Epithelial cell of esophagus (primary cell): ENCODE data around the gene KCNA2.

Source experiments
- DNase-seq: peaks from one replicate; pipeline ENCODE4 v3.0.0; 2010; ENCODE audit warnings: low read depth
- H3K4me3 ChIP-seq: 2 replicates; pipeline ENCODE4 v1.5.1; 2011; ENCODE audit warnings: mild to moderate bottlenecking, low read length, control low read depth
- TF ChIP-seq, protein P1 (sequence below): IDR thresholded peaks from 2 replicates; pipeline ENCODE4 v1.5.1; 2011; ENCODE audit warnings: low read depth, mild to moderate bottlenecking, low read length, control low read depth, inconsistent platforms; ENCODE audit not compliant: insufficient read depth; ENCODE audit errors: missing control alignments

The KCNA2 gene

GRCh38 chr1:110554871-110555801 lies 51.0 kb downstream of the KCNA2 start:
- H3K4me3 ChIP-seq: no peak overlapping the region
- peak; percentile 14 for DNase-seq

GRCh38 chr1:110551278-110551809 lies 54.8 kb downstream of the KCNA2 start:
- DNase-seq: no peak
- TF ChIP-seq, protein P1, sequence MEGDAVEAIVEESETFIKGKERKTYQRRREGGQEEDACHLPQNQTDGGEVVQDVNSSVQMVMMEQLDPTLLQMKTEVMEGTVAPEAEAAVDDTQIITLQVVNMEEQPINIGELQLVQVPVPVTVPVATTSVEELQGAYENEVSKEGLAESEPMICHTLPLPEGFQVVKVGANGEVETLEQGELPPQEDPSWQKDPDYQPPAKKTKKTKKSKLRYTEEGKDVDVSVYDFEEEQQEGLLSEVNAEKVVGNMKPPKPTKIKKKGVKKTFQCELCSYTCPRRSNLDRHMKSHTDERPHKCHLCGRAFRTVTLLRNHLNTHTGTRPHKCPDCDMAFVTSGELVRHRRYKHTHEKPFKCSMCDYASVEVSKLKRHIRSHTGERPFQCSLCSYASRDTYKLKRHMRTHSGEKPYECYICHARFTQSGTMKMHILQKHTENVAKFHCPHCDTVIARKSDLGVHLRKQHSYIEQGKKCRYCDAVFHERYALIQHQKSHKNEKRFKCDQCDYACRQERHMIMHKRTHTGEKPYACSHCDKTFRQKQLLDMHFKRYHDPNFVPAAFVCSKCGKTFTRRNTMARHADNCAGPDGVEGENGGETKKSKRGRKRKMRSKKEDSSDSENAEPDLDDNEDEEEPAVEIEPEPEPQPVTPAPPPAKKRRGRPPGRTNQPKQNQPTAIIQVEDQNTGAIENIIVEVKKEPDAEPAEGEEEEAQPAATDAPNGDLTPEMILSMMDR: no peak
- H3K4me3 ChIP-seq: no peak overlapping the region

More at GRCh38 chr1:110554871-110555801, 51.0 kb downstream of the KCNA2 start:
- TF ChIP-seq, protein P1: peak; percentile 29

DNA sequence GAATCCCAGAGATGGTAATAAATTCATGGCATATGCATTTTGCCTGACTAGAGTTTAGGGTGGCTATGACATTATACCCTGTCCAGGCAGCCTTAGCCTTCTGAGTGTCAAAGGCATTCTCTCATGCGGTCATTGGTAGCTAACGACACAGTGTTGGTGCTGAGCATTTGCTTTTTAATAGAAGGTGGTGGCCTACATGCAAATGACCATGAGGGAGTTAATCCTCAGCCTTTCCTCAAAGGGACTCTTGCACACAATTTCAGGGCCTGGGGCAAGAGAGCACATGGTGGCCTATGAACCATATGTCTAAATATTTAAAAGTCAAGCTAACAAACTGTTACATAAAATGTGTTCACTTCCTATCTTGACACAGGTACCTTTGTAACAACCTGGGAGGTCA lies 56.3 kb downstream of the KCNA2 start:
- TF ChIP-seq, protein P1: no peak
- DNase-seq: no peak
- no peak overlapping the region for H3K4me3 ChIP-seq

DNA sequence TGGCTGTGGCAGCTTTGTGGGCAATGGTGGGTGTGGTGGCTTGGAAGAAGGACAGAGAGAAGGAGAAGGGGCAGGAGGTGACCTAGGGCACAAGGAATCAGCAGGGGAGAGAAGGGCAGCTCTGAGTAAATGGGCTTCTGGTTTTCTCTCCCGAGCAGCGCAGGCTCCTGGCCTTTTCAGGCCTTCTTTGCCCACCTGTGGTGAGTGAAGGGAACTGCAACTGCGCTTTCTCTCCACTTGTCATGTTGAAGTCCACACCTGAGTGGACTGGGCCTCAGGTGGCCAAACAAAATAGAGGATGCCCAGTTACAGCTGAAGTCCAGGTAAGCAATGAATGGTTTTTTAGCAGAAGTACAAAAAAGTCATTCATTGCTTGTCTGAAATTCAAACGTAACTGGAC lies 57.8 kb downstream of the KCNA2 start:
- TF ChIP-seq, protein P1: peak; percentile 67

GRCh38 chr1:110547017-110547416 lies 59.1 kb downstream of the KCNA2 start:
- no peak for DNase-seq
- H3K4me3 ChIP-seq: no peak overlapping the region
- TF ChIP-seq, protein P1: no peak

More for the DNA sequence above, 57.8 kb downstream of the KCNA2 start:
- peak; percentile 40 for DNase-seq
- H3K4me3 ChIP-seq: no peak overlapping the region

- TF ChIP-seq, protein P1: no peak
- no peak for DNase-seq
- H3K4me3 ChIP-seq: no peak overlapping the region
Measured at GRCh38 chr1:110545492-110545891, 60.7 kb downstream of the KCNA2 start.

- H3K4me3 ChIP-seq: no peak overlapping the region
- TF ChIP-seq, protein P1: no peak
- no peak for DNase-seq
Measured at GRCh38 chr1:110544753-110545152, 61.4 kb downstream of the KCNA2 start.
